ENCODE measurements around the gene ATP13A5.
A peak's percentile ranks its signal among the peaks of the same experiment; 100 is the strongest.

Gene ATP13A5

DNA sequence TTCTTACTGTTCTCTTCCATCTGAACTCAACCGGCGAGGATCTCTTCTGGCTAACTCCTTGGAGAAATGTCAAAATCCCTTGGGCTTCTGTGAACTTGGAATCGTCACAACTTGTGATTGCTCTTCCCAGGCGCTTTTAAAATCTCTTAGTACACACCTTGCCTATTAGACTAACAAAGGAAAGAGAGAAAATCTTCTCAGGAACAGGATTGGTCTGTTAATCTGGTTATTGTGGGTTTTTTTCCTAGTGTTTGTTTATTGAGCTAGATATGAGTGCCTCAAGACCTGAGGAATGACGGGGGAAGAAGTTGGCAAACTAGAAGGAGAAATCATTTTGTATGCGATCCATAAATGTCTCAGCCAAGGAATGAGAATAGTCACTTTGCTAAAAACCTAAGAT lies at the start of gene ATP13A5:
TSS of gene ATP13A5 (minus strand) at position 48 of the 400 bp plus-strand sequence. CDS start at position 20, 28 bp downstream.
- DNase-seq = no peak

DNA sequence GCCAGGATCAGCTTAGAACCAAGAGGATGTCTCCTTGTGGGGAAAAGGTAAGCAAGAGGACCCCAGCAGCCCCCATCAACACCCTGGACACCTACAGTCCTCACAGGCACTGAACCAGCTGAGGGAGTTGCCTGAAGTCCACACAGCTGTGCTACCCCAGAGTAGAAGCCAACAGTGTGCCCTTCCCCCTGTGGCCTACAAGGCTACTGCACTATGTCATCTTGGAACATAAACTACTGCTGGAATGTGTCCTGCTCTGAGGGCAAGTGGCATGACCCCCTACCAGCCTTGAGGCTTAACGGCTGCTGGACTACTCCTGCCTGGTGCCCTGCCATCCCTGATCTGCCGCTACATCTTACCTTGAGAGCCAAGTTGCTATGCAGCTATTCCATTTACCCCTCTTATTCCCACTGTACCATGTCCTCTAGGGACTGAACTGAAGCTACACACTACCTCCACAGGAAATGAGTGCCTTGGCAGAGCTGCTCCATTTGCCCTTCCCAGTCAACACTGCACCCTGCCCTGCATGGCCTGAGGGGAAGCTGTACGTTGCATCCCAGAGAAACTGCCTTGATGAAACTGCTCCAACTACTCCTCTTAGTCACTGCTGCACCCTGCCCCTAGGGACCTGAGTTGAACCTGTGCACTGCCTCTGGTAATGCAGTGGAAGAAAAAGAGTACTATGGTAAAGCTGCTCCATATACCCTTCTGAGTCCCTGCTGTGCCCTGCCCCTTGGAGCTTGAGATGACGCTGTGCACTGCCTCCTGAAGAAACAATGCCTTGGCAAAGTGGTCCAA lies 40.2 kb upstream of the ATP13A5 start:
- no peak for DNase-seq

DNA sequence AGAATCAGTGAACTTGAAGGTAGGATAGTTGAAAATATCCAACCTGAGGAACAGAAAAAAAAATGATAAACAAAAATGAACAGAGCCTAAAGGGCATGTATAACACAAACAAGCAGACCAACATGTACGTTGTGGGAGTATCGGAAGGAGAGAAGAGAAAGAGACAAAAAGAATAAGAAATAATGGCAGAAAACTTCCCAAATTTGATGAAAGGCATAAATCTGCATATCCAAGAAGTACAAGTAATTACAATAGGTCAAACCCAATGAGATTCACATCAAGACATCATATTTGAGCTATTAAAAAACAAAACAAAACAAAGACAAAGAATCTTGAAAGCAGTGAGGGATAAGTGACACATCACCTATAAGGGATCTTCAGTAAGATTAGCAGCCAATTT lies 38.1 kb upstream of the ATP13A5 start:
- no peak for DNase-seq

- DNase-seq = no peak
Measured at GRCh38 chr3:193407688-193408087, 29.1 kb upstream of the ATP13A5 start.

- DNase-seq = no peak
Measured at GRCh38 chr3:193407112-193407511, 28.6 kb upstream of the ATP13A5 start.

DNA sequence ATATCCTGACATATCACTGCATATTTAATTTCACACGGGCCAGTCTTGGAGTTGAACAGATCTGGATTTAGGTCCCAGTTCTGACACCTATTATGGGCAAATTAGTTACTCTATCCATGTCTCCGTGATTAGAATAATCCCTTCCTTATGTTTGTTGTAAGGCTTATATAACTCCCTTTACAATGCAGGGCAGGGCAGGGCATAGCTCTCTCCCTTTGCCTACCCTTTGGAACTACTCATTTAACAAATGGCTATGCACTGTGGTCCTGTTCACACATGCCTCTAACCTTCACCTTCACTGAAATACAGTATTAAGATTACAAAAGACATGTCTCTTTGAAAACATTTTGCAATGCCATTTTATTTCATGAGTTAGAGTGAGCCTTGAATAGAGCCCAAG lies 24.8 kb upstream of the ATP13A5 start:
- no peak for DNase-seq

DNA sequence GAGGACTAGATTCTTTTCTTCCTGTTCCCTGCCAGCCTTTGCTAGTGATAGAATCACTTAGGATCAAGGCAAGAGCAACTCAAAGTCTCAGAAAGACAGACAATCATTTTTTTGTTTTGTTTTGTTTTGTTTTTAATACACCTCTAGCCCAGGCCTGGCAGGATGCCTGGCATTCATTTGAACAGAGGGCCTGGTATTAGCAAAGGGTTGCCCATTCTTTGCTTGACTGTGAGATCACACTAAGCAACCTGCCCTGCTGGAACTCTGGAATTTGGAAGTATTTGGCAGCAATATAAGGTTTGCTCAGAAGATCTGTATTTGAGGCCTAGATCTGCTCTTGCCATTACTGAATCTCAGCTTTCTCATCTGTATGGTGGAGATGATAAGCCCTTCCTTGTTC lies 21.8 kb upstream of the ATP13A5 start:
- DNase-seq = no peak

- no peak for DNase-seq
Measured at GRCh38 chr3:193396451-193397244, 18.1 kb upstream of the ATP13A5 start.

DNA sequence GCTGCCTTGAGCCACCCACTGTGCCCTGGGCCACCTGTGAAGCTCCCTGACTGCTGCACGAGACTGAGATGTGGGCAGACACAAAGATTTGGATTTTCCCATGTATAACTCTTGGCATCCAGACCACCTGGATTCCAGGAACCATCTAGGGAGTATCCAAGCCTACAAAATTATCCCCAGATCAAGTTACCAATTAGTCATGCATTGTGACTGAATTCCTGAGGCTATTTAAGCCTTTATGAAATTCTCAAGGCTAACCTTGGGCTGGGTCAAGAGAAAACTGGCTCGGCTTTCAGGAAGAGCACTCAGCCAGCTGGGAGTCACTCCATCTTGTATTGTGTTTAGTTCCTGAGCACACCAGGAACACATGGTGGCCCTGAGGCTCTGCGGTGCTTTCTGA lies 13.3 kb upstream of the ATP13A5 start:
- no peak for DNase-seq

DNA sequence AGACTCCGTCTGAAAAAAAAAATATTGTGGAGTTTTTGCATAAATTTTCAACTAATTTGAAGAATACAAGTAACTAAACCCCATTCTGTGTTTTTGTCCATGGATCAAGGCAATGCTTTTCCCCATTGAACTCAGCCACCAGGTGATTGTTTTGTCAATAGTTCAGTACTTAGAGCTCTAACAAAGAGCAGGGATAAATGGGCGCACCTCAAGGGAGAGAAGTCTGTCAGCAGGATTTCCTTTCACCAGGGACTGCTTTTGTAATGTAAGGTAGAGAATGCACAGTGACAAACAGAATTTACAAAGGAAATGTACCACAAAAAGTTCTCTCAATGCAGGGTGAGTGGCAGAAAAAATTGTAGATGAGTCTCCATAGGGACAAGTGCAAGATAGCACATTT lies 10.8 kb upstream of the ATP13A5 start:
- no peak for DNase-seq

DNA sequence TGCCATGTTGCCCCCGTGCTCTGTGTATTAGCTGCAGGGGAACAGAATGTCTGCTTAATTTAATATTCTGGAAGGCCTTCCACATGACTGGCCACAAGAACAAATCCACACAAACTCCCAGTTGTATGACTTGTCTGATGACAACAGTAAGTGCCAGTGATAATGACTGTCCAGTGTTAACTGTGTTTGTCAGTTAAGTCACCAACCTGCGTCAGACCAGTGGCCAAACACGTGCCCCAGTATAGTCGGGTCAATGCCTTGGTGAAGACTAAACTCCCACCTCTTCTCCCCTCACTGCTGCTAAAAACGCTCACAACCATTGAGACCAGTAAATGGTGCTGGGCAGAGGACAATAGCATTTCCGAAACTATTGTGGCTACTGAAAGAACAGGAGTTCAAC lies 9.8 kb upstream of the ATP13A5 start:
- DNase-seq = peak; percentile 40

- no peak for DNase-seq
Measured at GRCh38 chr3:193387596-193387995, 9.0 kb upstream of the ATP13A5 start.

GRCh38 chr3:193377591-193377990 lies 962 bp downstream of the ATP13A5 start:
- DNase-seq = no peak

GRCh38 chr3:193375614-193376013 lies 2.9 kb downstream of the ATP13A5 start:
- DNase-seq = no peak

- DNase-seq = no peak
Measured at GRCh38 chr3:193372783-193373182, 5.8 kb downstream of the ATP13A5 start.

GRCh38 chr3:193367868-193368267 lies 10.7 kb downstream of the ATP13A5 start:
- no peak for DNase-seq

- DNase-seq = no peak
Measured at GRCh38 chr3:193357291-193357690, 21.3 kb downstream of the ATP13A5 start.

DNA sequence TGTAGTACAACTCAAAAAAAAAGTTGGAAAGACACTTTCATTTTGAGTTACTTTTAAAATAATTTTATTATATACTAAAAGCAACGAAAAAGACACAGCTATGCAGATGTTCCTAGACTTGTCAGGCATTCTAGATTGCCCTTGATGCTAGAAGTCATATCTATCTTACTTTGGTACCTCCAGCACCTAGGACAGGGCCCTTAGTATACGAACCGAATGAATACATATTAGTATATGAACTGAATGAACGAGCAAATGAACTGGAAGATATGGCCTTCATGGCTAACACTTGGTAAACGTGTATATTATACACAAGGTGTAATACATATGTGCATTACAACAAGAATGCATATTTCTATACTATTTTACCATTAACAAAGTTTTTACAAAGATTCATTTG lies 24.1 kb downstream of the ATP13A5 start:
- no peak for DNase-seq

DNA sequence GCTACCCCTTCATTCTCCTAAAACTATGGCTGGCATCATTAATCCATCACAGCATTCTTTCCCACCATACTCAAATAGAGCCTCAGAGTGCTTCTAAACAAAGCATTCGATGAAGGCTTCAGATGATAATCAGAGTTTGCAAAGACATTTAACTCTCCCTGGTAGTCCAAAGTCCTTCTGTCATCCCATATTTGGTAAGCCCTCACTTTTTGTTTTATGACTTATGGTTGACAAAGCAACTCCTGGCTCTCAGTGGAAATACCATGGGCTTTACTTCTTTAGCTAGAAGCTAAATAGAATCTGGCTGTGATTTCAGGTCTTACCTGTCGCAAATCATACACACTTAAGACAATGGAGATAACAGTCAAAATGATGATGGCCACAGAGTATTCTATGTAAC lies 27.8 kb downstream of the ATP13A5 start:
- no peak for DNase-seq

DNA sequence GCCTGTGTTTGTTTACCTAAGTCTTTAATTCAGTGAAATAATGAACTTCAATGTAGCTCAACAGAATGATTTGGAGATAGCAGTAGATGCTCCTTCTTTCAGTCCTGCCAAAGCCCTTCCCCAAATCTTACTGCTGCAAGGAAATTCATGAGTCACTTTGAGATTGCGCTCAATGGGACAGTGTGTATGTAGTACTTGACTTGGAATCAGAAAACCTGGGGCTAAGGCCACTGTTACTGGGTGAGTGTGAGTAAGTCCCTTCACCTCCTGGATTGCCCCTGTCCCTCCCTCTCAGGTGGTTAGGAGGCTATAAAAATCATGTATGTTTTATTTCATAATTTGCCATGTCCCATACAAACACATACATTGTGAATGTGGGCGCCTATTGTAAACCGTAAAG lies 29.9 kb downstream of the ATP13A5 start:
- DNase-seq = no peak

DNA sequence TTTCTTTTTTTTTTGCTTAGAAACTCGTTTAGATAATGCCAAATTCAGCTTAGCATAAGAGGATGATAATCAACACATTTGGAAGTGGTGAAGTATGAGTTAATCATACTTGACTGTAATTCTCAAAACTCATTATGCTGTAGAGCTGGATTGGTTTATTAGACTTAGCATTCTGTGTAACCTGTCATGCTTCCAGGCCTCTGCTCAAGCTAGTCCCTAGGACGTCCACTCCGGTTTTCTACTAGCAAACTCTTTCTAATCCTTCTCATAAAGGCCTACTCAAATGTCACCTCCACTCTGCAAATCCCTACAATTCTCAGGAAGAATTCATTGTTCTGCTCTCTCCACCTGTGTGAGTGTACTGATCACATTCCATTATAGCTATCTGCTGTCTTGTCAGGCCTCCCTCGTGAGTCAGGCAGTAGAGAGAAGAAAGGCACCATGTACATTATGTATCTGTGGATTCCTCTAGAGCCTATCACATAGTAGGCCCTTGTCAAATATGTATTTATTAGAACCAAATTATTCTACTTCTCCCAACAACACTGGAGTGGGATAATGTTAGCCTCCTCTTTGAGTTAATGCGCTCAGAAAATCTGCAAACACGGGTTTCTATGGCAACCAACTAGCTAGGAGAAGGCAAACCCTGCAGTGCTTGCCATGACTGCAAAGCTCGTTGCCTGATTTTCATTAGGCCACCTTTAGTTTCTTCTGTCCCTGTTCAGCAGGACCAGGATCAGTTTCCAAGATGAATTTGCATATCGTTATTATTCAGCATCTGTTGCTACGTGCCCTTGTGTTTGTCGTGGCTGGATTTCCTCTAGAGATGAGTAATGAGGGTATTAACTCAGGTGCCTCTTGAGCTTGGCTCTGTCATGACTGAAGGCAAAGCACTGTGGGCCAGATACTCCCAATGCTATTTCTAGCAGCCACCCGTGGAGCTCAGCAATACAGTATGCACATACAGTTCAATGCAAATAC lies 30.7 kb downstream of the ATP13A5 start:
- DNase-seq = no peak

- DNase-seq = no peak
Measured at GRCh38 chr3:193346259-193346658, 32.3 kb downstream of the ATP13A5 start.

DNA sequence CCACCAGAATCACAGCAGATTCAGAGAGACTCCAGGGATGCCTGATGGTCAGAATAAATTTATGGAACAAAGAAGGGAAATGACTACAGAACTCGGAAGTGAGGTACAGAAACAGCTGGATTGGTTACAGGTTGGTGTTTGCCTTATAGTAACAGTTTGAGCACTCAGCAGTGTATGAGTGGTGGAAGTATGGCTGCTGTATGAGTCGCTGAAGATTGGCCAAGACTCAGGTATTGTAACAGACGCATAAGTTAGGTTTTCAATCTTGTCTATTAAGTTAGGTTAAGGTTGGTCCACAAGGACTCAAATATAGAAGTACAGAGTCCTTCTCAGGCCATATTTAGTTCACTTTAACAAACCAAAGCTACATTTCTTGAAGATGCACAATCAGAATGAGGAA lies 33.1 kb downstream of the ATP13A5 start:
- no peak for DNase-seq

All from NCI-H1694 (cell line).